ENCODE results near the gene MDK.

The MDK gene

GRCh38 chr11:46383974-46384701 lies 2.7 kb downstream of the MDK start:
- DNase-seq, result no peak

GRCh38 chr11:46385169-46386004 lies 3.9 kb downstream of the MDK start:
- DNase-seq, result no peak

- DNase-seq, result no peak
These were observed 4.6 kb downstream of the MDK start for GRCh38 chr11:46386005-46386578.

GRCh38 chr11:46386674-46387073 lies 5.2 kb downstream of the MDK start:
- DNase-seq, result no peak

- no peak for DNase-seq
These were observed 6.0 kb downstream of the MDK start for GRCh38 chr11:46387456-46387855.

GRCh38 chr11:46387919-46388618 lies 6.6 kb downstream of the MDK start:
- peak; percentile 54 for DNase-seq

- DNase-seq, result peak; percentile 31
These were observed 7.4 kb downstream of the MDK start for GRCh38 chr11:46388619-46389449.

GRCh38 chr11:46389450-46390330 lies 8.2 kb downstream of the MDK start:
- DNase-seq, result peak; percentile 85

GRCh38 chr11:46390331-46391171 lies 9.1 kb downstream of the MDK start:
- no peak for DNase-seq

GRCh38 chr11:46391186-46391577 lies 9.7 kb downstream of the MDK start:
- DNase-seq, result no peak

GRCh38 chr11:46391578-46392420 lies 10.3 kb downstream of the MDK start, which contains the start of gene CHRM4:
TSS of gene CHRM4 (minus strand) at chr11:46391776. CDS start at chr11:46386557, 5,219 bp downstream.
- peak; percentile 80 for DNase-seq

- DNase-seq, result peak; percentile 91
These were observed 11.2 kb downstream of the MDK start for GRCh38 chr11:46392421-46393230.

GRCh38 chr11:46393231-46393616 lies 11.8 kb downstream of the MDK start:
- no peak for DNase-seq

GRCh38 chr11:46393759-46394158 lies 12.3 kb downstream of the MDK start:
- no peak for DNase-seq

GRCh38 chr11:46397526-46397925 lies 16.1 kb downstream of the MDK start:
- DNase-seq, result no peak

GRCh38 chr11:46402957-46403902 lies 21.8 kb downstream of the MDK start:
- DNase-seq, result no peak

GRCh38 chr11:46404476-46405017 lies 23.1 kb downstream of the MDK start:
- DNase-seq, result no peak
